Adrenal gland (tissue), 12 donors: ENCODE measurements around the gene DKKL1. TPM values are rescaled to one million over a fixed set of nuclear protein-coding genes. Genes with fewer than 3 reads are reported as not detected.

Experiments used
- DNase-seq, 7 donors: peaks; one replicate each; pipeline ENCODE4 v3.0.0-alpha.2; 2019 to 2020
- H3K27ac ChIP-seq, 5 donors: fragments of 200-600 bp; sonication (generic) in 4 of 5; 1 replicate in 3 of 5; 2 replicates in 2 of 5; pipeline versions ENCODE4 v1.5.1 to v1.8.0; 2016 to 2020; ENCODE audit warnings: mild to moderate bottlenecking in 1 of 5
- H3K27me3 ChIP-seq: fragments of 200-600 bp; 2 replicates; pipeline ENCODE4 v1.8.0; 2021
- H3K36me3 ChIP-seq, 2 donors: fragments of 200-600 bp; replicated peaks in 1 of 2; 1 replicate in 1 of 2; 2 replicates in 1 of 2; pipeline versions ENCODE4 v1.5.1 to v1.8.0; 2018 to 2022
- H3K4me1 ChIP-seq, 2 donors: fragments of 200-600 bp; replicated peaks in 1 of 2; 1 replicate in 1 of 2; 2 replicates in 1 of 2; pipeline versions ENCODE4 v1.5.1 to v1.8.0; 2018 to 2021
- H3K4me3 ChIP-seq, 4 donors: fragments of 200-600 bp; sonication (generic) in 3 of 4; one replicate each; pipeline ENCODE4 v1.5.1; 2016 to 2018
- H3K9me3 ChIP-seq, 3 donors: fragments of 200-600 bp; sonication (generic) in 1 of 3; replicated peaks in 1 of 3; 1 replicate in 2 of 3; 2 replicates in 1 of 3; pipeline versions ENCODE4 v1.5.1 to v1.8.0; 2016 to 2021
- CTCF ChIP-seq, 6 experiments: fragments of 450-650 bp in 4 of 6; fragments of 200-600 bp in 2 of 6; sonication (generic) in 1 of 6; IDR thresholded peaks; 1 replicate in 5 of 6; 2 replicates in 1 of 6; pipeline versions ENCODE4 v1.5.1 to v1.8.0; 2016 to 2021; ENCODE audit warnings: antibody characterized with exemption in 6 of 6, mild to moderate bottlenecking in 2 of 6, moderate library complexity in 1 of 6
- POLR2A ChIP-seq, 2 donors: fragments of 450-650 bp; IDR thresholded peaks; one replicate each; pipeline ENCODE4 v1.6.1; 2017; ENCODE audit warnings: antibody characterized with exemption in 2 of 2, mild to moderate bottlenecking in 2 of 2, moderate library complexity in 1 of 2
- WGBS, 4 donors: extraction: QIAGEN DNeasy Blood & Tissue Kit in 2 of 4; methylation state at CpG; one replicate each; pipeline versions ENCODE4 v1.1.5 to v1.1.7; 2013 to 2017; 5-methylcytosine and 5-hydroxymethylcytosine counted together
- intact Hi-C, 2 donors: fragments of 100-400 bp; cut with DNase I; formaldehyde crosslinking; loops; one replicate each; pipeline versions ENCODE4 v1.14.1 to v1.15.0; 2022 to 2023
- polyA plus RNA-seq, 3 donors: library from polyadenylated mRNA; stranded (reverse); fragments of 200-250 nt in 2 of 3; fragments of 350-450 nt in 1 of 3; fragmentation: Illumina TruSeq in 1 of 3; extraction: RNeasy Lipid Tissue Mini Kit (QIAGEN cat#74804) in 1 of 3; gene quantifications; one replicate each; pipeline ENCODE4 v1.2.3, GENCODE V29; 2013 to 2014
- total RNA-seq, 9 donors: library from RNA; depleted of rRNA in 4 of 9; stranded (reverse); fragments of >200 nt in 4 of 9; fragments of 120-200 nt in 1 of 9; fragmentation: NEBNext Ultra II Directional in 1 of 9; extraction: Animal tissue kit (Norgen Biotek cat#: 25700) in 1 of 9; gene quantifications; one replicate each; pipeline versions ENCODE4 v1.1.0 to v1.2.4, GENCODE V29; 2013 to 2023
- donor health status: healthy with polysubstance abuse.
- donor health status: Bipolar disorder and iron deficiency.
- donor health status: DM: yes; HTN: yes; CAD: no.
- donor health status: DM: no; HTN: no; CAD: no.
- donor health status: DM: no; HTN: no; CAD: no.
- donor health status: DM: yes; HTN: yes; CAD: no.

DKKL1 gene
- total and polyA plus RNA-seq, 12 donors = 0.28 to 0.56 (median 0.44) TPM; not detected in 6

- 15 to 25% (median 20%) methylated on average over 25 to 30 of the region's 30 CpGs for WGBS, 4 donors
- peak; percentile 82 to 91 (median 85) for DNase-seq
- no peak for TF ChIP-seq POLR2A (IDR thresholded peaks at IDR 0.05)
- TF ChIP-seq CTCF (IDR thresholded peaks at IDR 0.05) = no peak
- H3K9me3 ChIP-seq = no peaks in the 10 kb centered on the region
- peak overlapping the region in 3 of 5 donors; percentile 36 to 93 (median 87) for H3K27ac ChIP-seq
- peak overlapping the region in 2 of 4 donors; percentile 26 to 58 for H3K4me3 ChIP-seq
- peaks cover 0 to under 1% of the 10 kb centered on the region in 2 donors for H3K36me3 ChIP-seq
- H3K27me3 ChIP-seq = no peaks in the 10 kb centered on the region
- H3K4me1 ChIP-seq = peaks cover 6 to 13% of the 10 kb centered on the region in 2 donors
- intact Hi-C loops = no loop called here
Observed at GRCh38 chr19:49338691-49339300, 24.9 kb upstream of the DKKL1 start.

GRCh38 chr19:49339301-49340068 is 24.2 kb upstream of the DKKL1 start:
- TF ChIP-seq POLR2A (IDR thresholded peaks at IDR 0.05) (peak in 1 of 2 donors; percentile 56), CTCF (IDR thresholded peaks at IDR 0.05) (peak in 1 of 6 experiments; percentile 4)
- no peaks in the 10 kb centered on the region for H3K9me3 ChIP-seq
- peaks cover 0 to 7% of the 10 kb centered on the region in 2 donors for H3K36me3 ChIP-seq
- intact Hi-C loops = no loop called here
- peaks cover 6 to 13% of the 10 kb centered on the region in 2 donors for H3K4me1 ChIP-seq
- no peaks in the 10 kb centered on the region for H3K27me3 ChIP-seq
- H3K27ac ChIP-seq = peak overlapping the region in 4 of 5 donors; percentile 65 to 93 (median 84)
- 8 to 31% (median 16%) methylated on average over 9 to 47 of the region's 47 CpGs for WGBS, 4 donors
- DNase-seq = peak; percentile 87 to 95 (median 93)
- peak overlapping the region in 2 of 4 donors; percentile 26 to 58 for H3K4me3 ChIP-seq

- no peaks in the 10 kb centered on the region for H3K27me3 ChIP-seq
- WGBS, 4 donors = 17 to 37% (median 25%) methylated on average over 36 of the region's 36 CpGs
- H3K4me1 ChIP-seq = peaks cover 6 to 13% of the 10 kb centered on the region in 2 donors
- H3K27ac ChIP-seq = peak overlapping the region in 4 of 5 donors; percentile 65 to 93 (median 84)
- peak; percentile 65 to 80 (median 74) for DNase-seq
- intact Hi-C loops = no loop called here
- H3K36me3 ChIP-seq = peaks cover 0 to 13% of the 10 kb centered on the region in 2 donors
- no peaks in the 10 kb centered on the region for H3K9me3 ChIP-seq
- TF ChIP-seq POLR2A (IDR thresholded peaks at IDR 0.05) = no peak
- no peak for TF ChIP-seq CTCF (IDR thresholded peaks at IDR 0.05)
- peak overlapping the region in 1 of 4 donors; percentile 58 for H3K4me3 ChIP-seq
Observed at GRCh38 chr19:49340069-49340864, 23.4 kb upstream of the DKKL1 start.
